ENCODE results near the gene MKNK1.

Gene MKNK1

DNA sequence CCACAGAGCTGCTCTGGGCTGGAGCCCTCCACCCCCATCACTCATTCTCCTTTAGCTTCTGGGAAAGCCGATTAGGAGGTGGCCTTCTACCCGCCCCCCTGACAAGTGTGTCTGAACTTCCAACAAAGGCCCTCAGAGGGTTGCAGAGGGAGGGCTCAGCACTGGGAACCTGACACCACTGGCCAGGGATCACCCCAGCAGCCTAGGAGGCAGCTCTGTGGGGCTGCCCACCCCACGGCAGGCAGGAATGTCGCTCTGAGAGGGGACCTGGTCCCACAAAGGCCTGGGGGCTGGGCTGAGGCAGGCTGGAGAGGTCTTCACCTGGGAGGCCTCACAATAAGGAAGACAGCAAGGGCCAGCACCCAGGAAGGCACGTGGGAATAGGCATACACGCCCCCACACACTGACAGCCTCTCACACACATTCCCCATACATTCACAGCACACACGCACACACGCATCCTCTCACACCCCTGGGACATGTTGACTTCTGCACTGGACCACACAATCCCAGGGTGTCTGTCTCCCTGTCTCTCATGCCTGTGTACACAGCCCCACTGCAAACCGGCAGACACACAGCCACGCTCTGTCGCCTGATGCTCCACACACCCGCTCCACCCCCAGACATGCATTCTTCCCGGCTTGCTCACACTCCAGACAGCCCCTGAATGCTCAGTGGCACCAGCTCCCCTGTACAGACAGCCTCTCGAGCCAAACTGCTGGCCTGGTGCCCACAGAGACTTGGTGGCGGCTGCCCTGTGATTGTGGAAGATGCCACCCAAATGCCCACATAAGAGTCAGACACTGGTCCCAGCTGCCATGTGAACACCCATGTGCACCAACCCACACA is 83.8 kb downstream of the MKNK1 start:
- no peak for DNase-seq

DNA sequence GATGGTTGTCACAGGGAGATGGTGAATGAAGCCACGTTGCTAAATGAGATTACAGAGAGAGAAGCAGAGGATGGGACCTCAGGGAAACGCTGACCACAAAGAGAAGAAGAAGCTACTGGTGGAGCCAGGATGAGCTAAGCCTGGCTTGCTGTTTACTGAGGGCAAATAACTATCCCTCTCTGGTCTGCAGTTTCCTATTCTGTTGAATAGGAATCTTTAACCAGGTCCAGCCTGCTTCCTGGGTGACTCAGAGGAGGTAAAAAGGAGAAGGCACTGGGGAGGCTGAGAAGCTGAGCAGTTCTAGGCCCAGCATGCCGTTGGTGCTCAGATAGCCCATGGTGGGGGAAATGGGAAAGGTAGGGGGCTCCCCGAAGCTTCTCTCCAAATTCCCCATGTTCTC is 84.9 kb downstream of the MKNK1 start:
- DNase-seq, result no peak

- DNase-seq, result no peak
These were observed 86.1 kb downstream of the MKNK1 start for GRCh38 chr1:46517932-46518498.

- peak; percentile 93 for DNase-seq
These were observed 87.0 kb downstream of the MKNK1 start for GRCh38 chr1:46517010-46517600.

DNA sequence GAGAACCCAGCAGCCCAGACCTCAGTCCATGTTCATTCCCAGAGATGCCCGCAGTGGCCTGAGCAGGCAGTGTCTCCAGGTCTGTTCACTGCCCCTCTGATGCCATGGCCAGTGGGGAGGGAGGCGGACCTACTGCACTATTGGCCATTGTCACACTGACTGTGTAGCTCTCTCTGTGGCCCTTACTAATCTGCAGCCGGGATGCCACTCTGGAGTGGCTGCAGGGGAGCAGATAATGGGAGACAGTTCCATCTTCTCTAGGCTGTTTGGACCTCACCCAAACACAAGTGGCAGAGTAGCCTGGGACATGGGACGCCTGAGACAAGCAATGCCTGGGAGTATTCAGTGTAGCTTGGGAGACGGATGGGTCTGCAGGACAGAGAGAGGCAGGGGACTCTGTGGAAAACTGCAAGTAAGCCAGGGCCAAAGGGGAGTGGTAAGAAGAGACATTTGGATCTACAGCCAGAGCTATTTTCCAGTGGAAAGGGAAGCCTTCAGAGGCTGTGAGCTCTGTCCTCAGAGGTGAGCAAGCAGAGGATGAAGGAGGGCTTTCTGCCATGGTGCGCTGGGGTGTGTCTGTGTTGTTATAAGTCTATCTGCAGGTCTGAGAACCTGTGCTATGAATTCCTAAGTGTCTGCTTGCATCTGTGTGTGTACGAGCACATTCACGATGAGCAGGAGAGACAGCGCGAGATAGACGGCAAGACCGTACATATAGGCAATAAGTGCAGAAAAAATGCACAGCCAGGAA is 87.7 kb downstream of the MKNK1 start:
- DNase-seq, result no peak

DNA sequence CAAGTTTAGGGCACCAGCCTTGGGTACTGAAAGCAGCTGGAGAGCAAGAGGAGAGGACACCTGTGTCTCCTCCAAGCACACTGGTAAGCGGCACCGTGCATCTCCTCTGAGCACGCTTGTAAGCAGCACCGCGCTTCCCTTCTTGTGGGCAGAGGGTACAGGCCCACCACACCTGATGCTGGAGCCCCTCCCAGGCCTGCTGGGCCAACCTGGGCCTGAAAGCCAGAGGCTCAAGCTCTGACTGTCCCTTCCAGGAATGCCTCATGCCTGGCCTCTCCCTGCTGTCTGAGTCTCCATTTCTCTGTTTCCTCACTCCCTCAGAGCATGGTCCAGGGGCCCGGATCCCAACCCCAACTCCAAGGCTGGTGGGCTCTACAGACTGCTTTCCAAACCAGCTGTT is 88.5 kb downstream of the MKNK1 start:
- DNase-seq, result no peak

- no peak for DNase-seq
These were observed 90.5 kb downstream of the MKNK1 start for GRCh38 chr1:46513536-46513935.

DNA sequence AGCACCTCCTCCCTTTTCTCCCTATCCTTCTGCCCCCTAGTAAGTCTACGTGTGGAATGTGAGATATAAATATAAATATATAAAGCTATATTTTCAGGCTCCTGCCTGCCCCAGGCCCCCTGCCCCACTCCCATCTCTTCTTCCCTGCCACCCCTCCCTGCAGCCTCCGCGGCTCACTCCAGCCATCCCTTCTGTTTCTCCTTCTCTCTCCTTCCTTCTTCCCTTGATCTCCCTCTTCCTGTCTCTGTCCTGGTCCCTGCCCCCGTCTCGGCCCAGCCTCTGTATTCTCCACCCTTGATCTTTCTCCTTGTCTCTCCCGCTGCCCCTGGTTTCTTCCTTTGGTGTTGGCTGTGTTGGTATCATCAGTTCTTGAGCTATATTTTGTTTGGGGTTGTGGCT is 91.3 kb downstream of the MKNK1 start:
- DNase-seq, result no peak

DNA sequence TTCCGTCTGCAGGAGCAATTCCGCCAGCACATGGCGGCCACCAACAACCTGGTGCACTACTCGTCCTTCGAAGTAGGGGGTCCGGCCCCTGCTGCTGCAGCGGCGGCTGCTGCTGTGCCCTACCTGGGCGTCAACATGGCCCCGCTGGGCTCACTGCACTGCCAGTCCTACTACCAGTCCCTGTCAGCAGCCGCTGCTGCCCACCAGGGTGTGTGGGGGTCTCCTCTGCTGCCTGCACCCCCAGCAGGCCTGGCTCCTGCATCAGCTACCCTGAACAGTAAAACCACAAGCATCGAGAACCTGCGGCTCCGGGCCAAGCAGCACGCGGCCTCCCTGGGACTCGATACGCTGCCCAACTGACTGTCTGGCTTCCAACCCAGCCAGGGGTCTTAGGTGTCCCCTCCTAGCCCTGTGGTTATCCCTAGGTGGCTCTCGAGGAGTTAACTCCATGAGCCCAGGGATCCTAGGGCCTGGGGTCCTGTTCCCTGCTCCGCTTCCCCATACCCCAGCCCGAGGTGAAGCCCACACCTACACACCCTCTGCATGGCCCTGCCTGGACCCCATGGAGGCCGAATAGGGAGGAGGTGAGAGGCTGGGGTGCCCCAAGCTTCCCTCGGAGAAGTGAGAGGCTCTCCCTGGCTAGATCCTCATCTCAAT is 91.8 kb downstream of the MKNK1 start:
- no peak for DNase-seq

GRCh38 chr1:46510998-46511365 is 93.1 kb downstream of the MKNK1 start:
- DNase-seq, result no peak

GRCh38 chr1:46510341-46510997 is 93.6 kb downstream of the MKNK1 start:
- no peak for DNase-seq

- no peak for DNase-seq
These were observed 95.3 kb downstream of the MKNK1 start for GRCh38 chr1:46508757-46509156.

All from NCI-H345 (cell line).